Erythroblast (primary cell): ENCODE data around the gene MUC4.

Experiments used
- DNase-seq, 2 experiments: peaks; one replicate each; lab custom pipeline; 2025; lab: John Stamatoyannopoulos, UW
- GATA1 ChIP-seq: IDR thresholded peaks from 2 replicates; pipeline ENCODE4 v1.6.1; 2011; ENCODE audit warnings: low read depth, mild to moderate bottlenecking, control low read depth, low read length, moderate library complexity
- POLR2A ChIP-seq: IDR thresholded peaks from 2 replicates; pipeline ENCODE4 v1.6.1; 2011; ENCODE audit warnings: mild to moderate bottlenecking, low read length

MUC4 gene

DNA sequence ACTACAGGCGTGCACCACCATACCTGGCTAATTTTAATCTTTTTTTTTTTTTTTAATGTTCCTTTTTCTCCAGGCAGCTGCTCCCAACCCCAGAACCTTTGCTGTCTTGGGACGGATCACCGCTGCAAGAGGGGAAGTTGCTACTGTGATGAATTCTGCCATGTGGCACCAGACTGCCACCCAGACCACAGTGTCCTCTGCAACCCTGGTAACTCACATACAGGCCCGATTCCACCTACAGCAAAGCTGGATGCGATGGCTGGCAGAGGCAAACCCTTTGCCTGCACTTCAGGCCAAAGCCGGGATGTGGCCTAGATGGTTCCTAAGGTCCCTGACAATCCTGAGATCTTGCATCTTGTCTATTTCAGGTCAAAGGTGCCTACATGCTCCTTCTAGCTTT lies 103.7 kb downstream of the MUC4 start:
- TF ChIP-seq POLR2A (no peak), GATA1 (no peak)
- DNase-seq, result no peak

DNA sequence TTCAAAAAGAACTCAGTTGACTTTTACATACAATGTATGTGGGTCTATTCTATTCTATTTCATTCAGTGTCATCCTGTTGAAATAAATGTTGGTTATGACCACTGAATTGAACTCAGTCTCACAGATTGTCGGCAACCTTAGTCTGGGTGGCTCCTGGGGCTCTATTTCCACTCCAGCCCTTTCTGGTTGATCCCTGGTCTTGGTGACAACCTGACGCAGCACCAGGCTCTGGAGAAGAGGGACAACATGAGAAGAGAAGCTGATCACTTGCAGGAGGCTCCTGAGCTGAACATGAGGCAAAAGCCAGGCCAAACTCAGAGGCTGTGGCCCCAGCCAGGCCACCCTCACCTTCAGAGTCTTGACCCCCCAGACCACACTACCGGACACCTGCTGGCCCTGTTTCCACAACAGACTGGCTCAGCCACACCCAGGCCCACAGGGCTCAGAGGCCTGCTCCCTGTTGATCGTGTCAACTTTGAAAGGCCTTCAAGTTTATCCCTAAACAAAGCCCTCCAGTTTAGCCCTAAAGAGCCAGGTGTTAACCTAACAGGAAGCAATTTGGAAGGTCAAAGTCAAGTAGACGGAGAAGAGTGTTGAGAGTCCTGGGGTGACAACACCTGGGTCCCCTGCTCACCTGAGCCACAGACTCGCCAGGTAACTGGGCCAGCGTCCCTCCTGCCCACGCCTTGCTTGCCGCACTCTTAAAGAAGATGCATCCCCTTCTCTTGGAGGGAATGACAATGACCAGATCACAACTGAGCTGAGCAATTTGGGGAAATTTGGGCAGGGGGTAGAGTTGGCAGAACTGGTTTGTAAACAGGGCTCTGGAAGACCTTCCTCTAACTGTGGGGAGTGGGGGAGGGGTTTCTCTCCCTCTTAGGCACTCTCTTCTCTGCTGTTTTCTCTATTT lies 106.4 kb downstream of the MUC4 start:
- no peak for DNase-seq

DNA sequence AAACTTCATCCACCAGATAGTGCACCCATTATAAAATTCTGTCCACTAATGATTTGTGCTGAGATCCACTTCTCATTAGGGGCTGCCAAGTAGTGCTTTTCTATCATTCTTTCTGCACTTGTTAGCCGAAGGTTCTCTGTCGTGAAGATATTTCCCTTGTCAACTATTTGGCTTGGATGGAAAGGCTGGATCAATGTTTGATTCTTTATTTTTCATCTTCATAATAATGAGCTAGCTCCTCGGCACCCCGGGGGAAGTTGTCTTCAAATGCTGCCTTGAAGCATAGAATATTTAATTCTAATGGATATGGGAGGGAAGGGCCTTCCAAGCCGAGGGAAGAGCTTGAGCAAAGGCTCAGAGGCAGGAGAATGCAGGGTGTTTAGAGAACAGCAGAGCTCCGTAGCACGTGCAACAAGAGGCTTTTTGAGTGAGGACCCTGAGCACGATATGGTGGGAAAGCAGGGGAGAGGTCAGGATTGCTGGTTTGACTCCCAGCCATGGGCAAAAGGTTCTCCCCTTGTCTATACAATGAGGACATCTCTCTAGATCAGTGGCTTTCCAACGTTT lies 107.2 kb downstream of the MUC4 start:
- no peak for DNase-seq
- TF ChIP-seq GATA1 (no peak), POLR2A (no peak)

More for the DNA sequence above, 106.4 kb downstream of the MUC4 start:
- TF ChIP-seq POLR2A, result no peak
- TF ChIP-seq GATA1, result no peak

DNA sequence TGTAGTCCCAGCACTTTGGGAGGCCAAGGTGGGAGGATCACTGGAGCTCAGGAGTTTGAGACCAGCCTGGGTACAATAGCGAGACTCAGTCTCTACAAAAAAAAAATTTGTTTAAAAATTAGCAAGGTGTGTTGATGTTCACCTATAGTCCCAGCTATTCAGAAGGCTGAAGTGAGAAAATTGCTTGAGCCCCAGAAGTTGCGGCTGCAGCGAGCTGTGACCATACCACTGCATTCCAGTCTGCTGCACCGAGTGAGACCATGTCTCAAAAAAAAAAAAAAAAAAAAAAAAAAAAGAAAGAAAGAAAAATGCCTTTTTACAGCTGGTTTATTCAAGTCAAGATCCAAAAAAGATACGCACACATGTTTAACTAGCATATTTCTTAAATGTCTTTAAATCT lies 108.0 kb downstream of the MUC4 start:
- TF ChIP-seq GATA1 (no peak), POLR2A (no peak)
- DNase-seq, result no peak

DNA sequence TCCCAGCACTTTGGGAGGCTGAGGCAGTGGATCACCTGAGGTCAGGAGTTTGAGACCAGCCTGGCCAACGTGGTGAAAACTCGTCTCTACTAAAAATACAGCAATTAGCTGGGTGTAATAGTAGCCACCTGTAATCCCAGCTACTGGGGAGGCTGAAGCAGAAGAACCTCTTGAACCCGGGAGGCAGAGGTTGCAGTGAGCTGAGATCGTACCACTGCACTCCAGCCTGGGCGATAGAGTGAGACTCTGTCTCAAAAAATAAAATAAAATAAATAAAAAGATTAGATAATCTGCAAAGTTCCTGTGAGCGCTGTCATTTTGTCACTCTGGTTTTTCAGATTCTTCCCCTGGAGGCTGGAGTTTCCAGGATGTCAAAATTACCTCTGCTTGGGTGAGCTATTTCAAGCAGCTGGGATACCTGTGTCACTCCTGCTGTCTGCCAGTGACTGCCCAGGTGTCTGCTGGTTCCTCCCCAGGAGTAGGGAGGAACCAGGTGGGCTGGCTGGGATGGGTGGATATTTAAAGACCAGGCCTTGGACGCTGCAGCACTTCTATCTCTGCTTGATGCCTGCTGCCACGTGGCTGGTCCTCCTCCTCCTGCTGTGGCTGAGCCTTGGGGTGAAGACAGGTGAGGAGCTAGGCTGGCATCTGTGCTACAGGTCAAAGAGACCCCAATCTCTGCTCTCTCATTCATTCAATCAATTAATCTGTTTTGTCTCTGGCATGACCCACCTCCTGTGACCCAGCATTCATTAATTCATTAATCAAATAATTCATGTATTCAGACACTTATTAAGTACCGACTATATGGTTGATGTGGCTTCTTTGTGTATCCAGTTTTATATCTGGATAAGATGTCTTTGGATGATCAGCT lies 110.5 kb downstream of the MUC4 start:
- TF ChIP-seq POLR2A (no peak), GATA1 (no peak)
- no peak for DNase-seq

DNA sequence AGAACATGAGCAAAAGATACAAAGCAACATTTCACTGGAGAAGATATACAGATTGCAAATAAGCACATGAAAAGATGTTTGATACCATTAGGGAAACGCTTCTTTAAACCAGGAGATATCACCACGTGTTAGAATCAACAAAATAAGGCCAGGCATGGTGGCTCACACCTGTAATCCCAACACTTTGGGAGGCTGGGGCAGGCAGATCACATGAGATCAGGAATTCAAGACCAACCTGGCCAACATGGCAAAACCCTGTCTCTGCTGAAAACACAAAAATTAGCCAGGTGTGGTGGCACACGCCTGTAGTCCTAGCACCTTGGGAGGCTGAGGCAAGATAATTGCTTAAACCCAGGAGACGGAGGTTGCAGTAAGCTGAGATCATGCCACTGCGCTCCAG lies 111.4 kb downstream of the MUC4 start:
- DNase-seq, result no peak
- TF ChIP-seq GATA1 (no peak), POLR2A (no peak)

DNA sequence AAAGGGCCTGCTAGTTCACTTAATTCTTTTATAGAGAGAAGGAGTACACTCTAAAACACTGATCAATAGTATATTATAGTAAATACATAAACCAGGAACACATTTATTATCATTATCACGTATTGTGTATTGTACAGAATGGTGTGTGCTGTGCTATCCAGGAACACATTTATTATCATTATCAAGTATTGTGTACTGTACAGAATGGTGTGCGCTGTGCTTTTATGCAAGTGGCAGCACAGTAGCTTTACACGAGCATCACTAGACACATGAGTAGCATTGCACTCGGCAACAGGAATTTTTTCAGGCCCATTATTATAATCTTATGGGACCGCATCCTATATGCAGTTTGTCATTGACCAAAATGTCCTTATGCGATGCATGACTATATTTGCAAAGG lies 111.9 kb downstream of the MUC4 start:
- DNase-seq, result no peak
- TF ChIP-seq GATA1, result no peak
- TF ChIP-seq POLR2A, result no peak

DNA sequence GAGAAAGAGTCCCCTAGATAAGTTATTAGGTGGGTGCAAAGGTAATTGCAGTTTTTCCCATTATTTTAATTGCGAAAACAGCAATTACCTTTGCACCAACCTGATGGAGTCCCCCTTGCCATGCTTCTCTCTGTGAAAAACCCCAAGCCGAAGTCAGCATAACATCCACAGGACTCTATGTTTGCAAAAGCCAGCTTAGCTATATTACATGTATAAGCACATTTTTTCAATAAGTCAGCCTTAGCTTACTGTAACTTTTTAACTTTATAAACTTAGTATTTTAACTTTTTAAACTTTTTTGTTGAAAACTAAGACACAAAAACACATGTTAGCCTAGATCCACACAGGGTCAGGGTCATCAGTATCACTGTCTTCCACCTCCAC lies 112.3 kb downstream of the MUC4 start:
- TF ChIP-seq GATA1 (no peak), POLR2A (no peak)
- DNase-seq, result no peak

DNA sequence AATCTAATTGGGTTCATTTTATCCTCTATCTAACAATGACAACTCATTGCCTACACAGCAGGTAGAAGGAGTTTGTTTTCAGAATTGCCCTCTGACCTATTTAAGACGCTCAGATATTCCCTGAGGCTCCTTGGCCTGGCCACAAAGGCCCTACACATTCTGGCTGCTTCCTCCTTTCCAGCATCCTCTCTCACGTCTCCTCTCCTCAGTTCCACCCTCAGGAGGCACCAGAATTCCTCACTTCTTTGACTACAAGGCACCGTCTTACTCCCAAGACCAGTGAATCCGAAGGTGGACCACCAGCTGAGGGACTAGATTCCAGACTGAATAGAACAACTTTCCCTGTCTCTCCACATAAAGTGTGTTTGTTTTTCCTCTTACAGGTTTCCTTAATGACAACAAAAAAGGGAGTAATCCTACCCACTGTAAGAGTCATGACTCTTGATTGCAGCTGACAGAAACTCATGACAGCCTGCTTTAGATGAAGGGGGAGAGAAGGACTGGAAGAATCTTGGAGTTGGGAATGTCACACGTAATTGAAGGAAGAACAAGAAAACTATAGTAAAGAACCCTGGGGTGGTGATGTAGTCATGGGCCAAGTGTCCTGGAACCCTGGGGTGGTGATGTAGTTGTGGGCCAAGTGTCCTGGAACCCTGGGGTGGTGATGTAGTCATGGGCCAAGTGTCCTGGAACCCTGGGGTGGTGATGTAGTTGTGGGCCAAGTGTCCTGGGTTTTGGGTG lies 112.9 kb downstream of the MUC4 start:
- DNase-seq, result no peak
- TF ChIP-seq POLR2A (no peak), GATA1 (no peak)

DNA sequence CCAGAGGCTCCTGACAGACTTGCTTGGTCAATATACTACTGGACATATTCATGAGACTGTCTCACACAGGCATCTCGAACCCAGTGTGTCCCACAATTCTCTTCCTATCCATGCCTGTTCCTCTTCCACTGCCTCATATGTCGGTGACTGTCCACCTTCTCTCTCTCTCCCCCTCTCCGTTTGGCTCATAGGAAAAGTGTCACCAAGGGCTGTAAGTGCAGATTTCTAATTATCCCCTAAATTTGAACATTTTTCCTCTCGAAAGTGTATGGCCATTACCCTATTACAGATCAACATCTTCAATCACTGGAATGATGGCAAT lies 113.4 kb downstream of the MUC4 start:
- DNase-seq, result no peak
- no peak for TF ChIP-seq POLR2A
- no peak for TF ChIP-seq GATA1

DNA sequence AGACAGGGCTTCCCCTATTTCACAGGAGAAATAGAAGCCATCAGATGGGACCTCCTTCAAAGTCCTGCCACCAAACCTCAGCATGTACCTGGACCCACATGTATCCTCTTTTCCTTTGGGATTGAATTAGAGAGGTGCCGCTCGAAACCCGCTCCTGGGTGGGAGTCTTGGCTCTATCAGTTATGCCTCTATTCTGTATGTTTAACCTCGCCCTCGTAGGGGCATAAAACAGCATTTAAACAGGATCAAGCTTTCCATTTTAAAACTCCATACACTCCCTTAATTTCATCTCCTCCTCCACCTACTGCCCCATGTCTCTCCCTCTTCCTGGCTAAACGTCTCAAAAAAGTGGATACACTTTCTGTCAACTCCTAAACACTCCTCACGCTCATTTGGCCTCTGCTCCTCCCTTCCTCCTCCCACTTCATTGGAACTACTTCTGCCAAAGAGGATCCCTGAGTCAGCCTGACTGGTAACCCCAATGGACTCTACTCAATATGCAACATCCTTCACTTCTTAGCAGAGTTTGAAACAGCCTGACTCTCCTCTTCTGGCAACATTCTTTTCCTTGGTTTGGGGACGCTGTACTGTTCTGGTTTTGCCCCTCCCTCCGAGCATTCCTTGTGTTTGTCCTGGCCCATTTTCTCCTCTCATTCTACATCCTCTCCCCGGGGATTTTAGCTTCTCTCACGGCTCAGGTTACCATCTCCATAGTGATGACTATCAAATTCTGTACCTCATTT lies 114.0 kb downstream of the MUC4 start:
- DNase-seq, result no peak
- TF ChIP-seq GATA1 (no peak), POLR2A (no peak)
